ENCODE data around the gene JAGN1. TPM values are rescaled to one million over a fixed set of nuclear protein-coding genes. Genes with fewer than 3 reads are reported as not detected.

Gene JAGN1
- polyA plus RNA-seq, 6 donors from 2014 or later, result 53.2 to 70.4 (median 59.7) TPM

DNA sequence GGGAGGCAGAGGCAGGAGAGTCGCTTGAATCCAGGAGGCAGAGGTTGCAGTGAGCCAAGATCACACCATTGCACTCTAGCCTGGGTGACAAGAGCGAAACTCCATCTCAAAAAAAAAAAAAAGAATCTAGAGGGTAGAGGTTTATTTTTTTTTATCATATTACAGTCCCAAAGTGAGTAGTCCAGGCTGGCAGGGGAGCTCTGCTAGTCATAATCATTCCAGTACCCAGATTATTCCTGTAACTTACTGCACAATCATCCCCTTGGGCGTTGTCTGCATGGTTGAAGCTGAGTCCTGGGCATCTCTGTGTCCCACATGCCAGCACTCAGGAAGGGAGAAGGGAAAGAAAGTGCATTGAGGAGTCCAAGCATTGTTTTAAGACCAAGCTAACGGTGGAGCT lies 51.8 kb downstream of the JAGN1 start:
- Mint-ChIP-seq H3K9me3 (no peaks in the 10 kb centered on the region), H3K27me3 (no peaks in the 10 kb centered on the region), H3K4me1 (peaks cover 0 to 9% (median 8%) of the 10 kb centered on the region in 3 donors), H3K27ac (no peak overlapping the region), H3K36me3 (no peaks in the 10 kb centered on the region), H3K4me3 (no peak overlapping the region)
- ATAC-seq (ENCODE audit: low read depth in 2 of 2) (no peak), DNase-seq (no peak)

GRCh38 chr3:9942934-9943690 lies 52.7 kb downstream of the JAGN1 start:
- Mint-ChIP-seq H3K4me3 (no peak overlapping the region), H3K27ac (no peak overlapping the region), H3K27me3 (no peaks in the 10 kb centered on the region)

More at GRCh38 chr3:9942934-9943690, 52.7 kb downstream of the JAGN1 start:
- Mint-ChIP-seq H3K36me3 (no peaks in the 10 kb centered on the region), H3K4me1 (peaks cover 0 to 6% (median 5%) of the 10 kb centered on the region in 3 donors), H3K9me3 (no peaks in the 10 kb centered on the region)
- ATAC-seq (ENCODE audit: low read depth in 2 of 2), result no peak
- DNase-seq, result no peak

Other genes starting within 250 kb of the JAGN1 start
- gene MTMR14, start 241.1 kb upstream of the JAGN1 start, polyA plus RNA-seq (ENCODE audit: low read depth in 6 of 6), result 100 to 1,000 TPM in 1 of 6 donors, 10 to 100 TPM in 5; 78.2 to 148 (median 91.4) TPM
- gene CPNE9, start 186.8 kb upstream of the JAGN1 start, polyA plus RNA-seq (ENCODE audit: low read depth in 6 of 6), result not detected
- 10 to 100 TPM in 2 of 6 donors, 1 to 10 TPM in 4; 3.0 to 22.0 (median 9.0) TPM for gene BRPF1, start 158.9 kb upstream of the JAGN1 start, polyA plus RNA-seq (ENCODE audit: low read depth in 6 of 6)
- gene OGG1, start 140.7 kb upstream of the JAGN1 start, polyA plus RNA-seq (ENCODE audit: low read depth in 6 of 6), result 10 to 100 TPM; 23.2 to 35.1 (median 30.1) TPM
- gene CAMK1, start 120.7 kb upstream of the JAGN1 start, polyA plus RNA-seq (ENCODE audit: low read depth in 6 of 6), result 1 to 10 TPM in 3 of 6 donors, under 1 TPM in 2, not detected in 1; 0.26 to 2.3 (median 1.2) TPM
- 10 to 100 TPM; 39.7 to 67.1 (median 45.6) TPM for gene TADA3, start 98.1 kb upstream of the JAGN1 start, polyA plus RNA-seq (ENCODE audit: low read depth in 6 of 6)
- gene ARPC4, start 97.5 kb upstream of the JAGN1 start, polyA plus RNA-seq (ENCODE audit: low read depth in 6 of 6), result 100 to 1,000 TPM; 263 to 316 (median 286) TPM
- 1 to 10 TPM in 5 of 6 donors, not detected in 1; 2.7 to 7.6 (median 3.4) TPM for gene TTLL3, start 80.3 kb upstream of the JAGN1 start, polyA plus RNA-seq (ENCODE audit: low read depth in 6 of 6)
- 10 to 100 TPM; 56.7 to 76.4 (median 65.2) TPM for gene RPUSD3, start 46.6 kb upstream of the JAGN1 start, polyA plus RNA-seq (ENCODE audit: low read depth in 6 of 6)
- under 1 TPM in 1 of 6 donors, not detected in 5; 0.36 TPM for gene CIDEC, start 10.4 kb upstream of the JAGN1 start, polyA plus RNA-seq (ENCODE audit: low read depth in 6 of 6)
- gene IL17RE, start 12.2 kb downstream of the JAGN1 start, polyA plus RNA-seq (ENCODE audit: low read depth in 6 of 6), result not detected
- 1 to 10 TPM; 3.9 to 9.1 (median 7.6) TPM for gene IL17RC, start 26.5 kb downstream of the JAGN1 start, polyA plus RNA-seq (ENCODE audit: low read depth in 6 of 6)
- 10 to 100 TPM; 16.5 to 60.6 (median 27.5) TPM for gene CRELD1, start 43.2 kb downstream of the JAGN1 start, polyA plus RNA-seq (ENCODE audit: low read depth in 6 of 6)
- gene PRRT3, start 61.8 kb downstream of the JAGN1 start, polyA plus RNA-seq (ENCODE audit: low read depth in 6 of 6), result under 1 TPM; 0.22 to 0.82 (median 0.52) TPM
- gene EMC3, start 96.2 kb downstream of the JAGN1 start, polyA plus RNA-seq (ENCODE audit: low read depth in 6 of 6), result 10 to 100 TPM; 43.5 to 72.0 (median 54.8) TPM
- 10 to 100 TPM in 4 of 6 donors, 1 to 10 TPM in 2; 6.7 to 13.6 (median 11.2) TPM for gene FANCD2, start 135.8 kb downstream of the JAGN1 start, polyA plus RNA-seq (ENCODE audit: low read depth in 6 of 6)
- gene FANCD2OS, start 217.6 kb downstream of the JAGN1 start, polyA plus RNA-seq (ENCODE audit: low read depth in 6 of 6), result 1 to 10 TPM in 1 of 6 donors, not detected in 5; 1.0 TPM
- gene BRK1, start 225.1 kb downstream of the JAGN1 start, polyA plus RNA-seq (ENCODE audit: low read depth in 6 of 6), result 100 to 1,000 TPM; 274 to 374 (median 312) TPM